H9 (cell line): ENCODE measurements around the gene DSC2. TPM values are rescaled to one million over a fixed set of nuclear protein-coding genes. Genes with fewer than 3 reads are reported as not detected.
A peak's percentile ranks its signal among the peaks of the same experiment; 100 is the strongest.

Experiments used
- DNase-seq: peaks from one replicate; pipeline ENCODE4 v3.0.0-alpha.2; 2017
- H2AFZ ChIP-seq: one replicate; pipeline ENCODE4 v1.6.1; 2013; ENCODE audit warnings: mild to moderate bottlenecking, low read length, control low read depth, moderate library complexity
- H2AK5ac ChIP-seq: 2 replicates; pipeline ENCODE4 v1.6.1; 2013; ENCODE audit warnings: low read length, control low read depth, mixed read lengths; ENCODE audit not compliant: insufficient read length
- H2BK120ac ChIP-seq: one replicate; pipeline ENCODE4 v1.6.1; 2013; ENCODE audit warnings: low read depth, mild to moderate bottlenecking, low read length, control low read depth, inconsistent platforms; ENCODE audit not compliant: poor library complexity, severe bottlenecking
- H2BK12ac ChIP-seq: 2 replicates; pipeline ENCODE4 v1.6.1; 2013; ENCODE audit warnings: low read length, control low read depth, mixed read lengths, low read depth; ENCODE audit not compliant: insufficient read length
- H2BK15ac ChIP-seq: 2 replicates; pipeline ENCODE4 v1.6.1; 2013; ENCODE audit warnings: low read depth, low read length, control low read depth
- H2BK20ac ChIP-seq: one replicate; pipeline ENCODE4 v1.6.1; 2013; ENCODE audit warnings: low read depth, mild to moderate bottlenecking, low read length, control low read depth, inconsistent platforms; ENCODE audit not compliant: poor library complexity, severe bottlenecking
- H2BK5ac ChIP-seq: 2 replicates; pipeline ENCODE4 v1.6.1; 2013; ENCODE audit warnings: low read length, control low read depth, mixed read lengths; ENCODE audit not compliant: insufficient read length
- H3K14ac ChIP-seq: 2 replicates; pipeline ENCODE4 v1.6.1; 2013; ENCODE audit warnings: low read length, control low read depth; ENCODE audit not compliant: insufficient read depth
- H3K18ac ChIP-seq: 2 replicates; pipeline ENCODE4 v1.6.1; 2013; ENCODE audit warnings: low read depth, mild to moderate bottlenecking, mixed read lengths, low read length, control low read depth; ENCODE audit not compliant: insufficient read length
- H3K23ac ChIP-seq: 2 replicates; pipeline ENCODE4 v1.6.1; 2013; ENCODE audit warnings: low read length, control low read depth, mixed read lengths, low read depth; ENCODE audit not compliant: insufficient read length
- H3K23me2 ChIP-seq: 2 replicates; pipeline ENCODE4 v1.6.1; 2013; ENCODE audit warnings: low read depth, mild to moderate bottlenecking, mixed read lengths, low read length, control low read depth; ENCODE audit not compliant: insufficient read length, poor library complexity, severe bottlenecking
- H3K27ac ChIP-seq: 2 replicates; pipeline ENCODE4 v1.5.1; 2013; ENCODE audit warnings: low read length, control low read depth, mixed read lengths, low read depth; ENCODE audit not compliant: insufficient read length
- H3K27me3 ChIP-seq: 2 replicates; pipeline ENCODE4 v1.6.1; 2013; ENCODE audit warnings: low read length, control low read depth, inconsistent platforms; ENCODE audit not compliant: insufficient read depth
- H3K4ac ChIP-seq: 2 replicates; pipeline ENCODE4 v1.6.1; 2013; ENCODE audit warnings: low read depth, mild to moderate bottlenecking, control low read depth, inconsistent platforms, low read length, moderate library complexity
- H3K4me1 ChIP-seq: 2 replicates; pipeline ENCODE4 v1.6.1; 2013; ENCODE audit warnings: low read length, control low read depth, inconsistent platforms; ENCODE audit not compliant: insufficient read depth
- H3K4me2 ChIP-seq: 2 replicates; pipeline ENCODE4 v1.6.1; 2013; ENCODE audit warnings: low read length, control low read depth, mixed read lengths; ENCODE audit not compliant: insufficient read length, insufficient read depth
- H3K56ac ChIP-seq: 2 replicates; pipeline ENCODE4 v1.6.1; 2013; ENCODE audit warnings: low read depth, mild to moderate bottlenecking, mixed read lengths, low read length, control low read depth; ENCODE audit not compliant: insufficient read length
- H3K79me1 ChIP-seq: 2 replicates; pipeline ENCODE4 v1.6.1; 2013; ENCODE audit warnings: low read depth, mild to moderate bottlenecking, moderate library complexity, low read length, control low read depth, inconsistent platforms; ENCODE audit not compliant: insufficient read depth, poor library complexity, severe bottlenecking
- H3K79me2 ChIP-seq: 2 replicates; pipeline ENCODE4 v1.6.1; 2013; ENCODE audit warnings: low read length, control low read depth, inconsistent platforms; ENCODE audit not compliant: insufficient read depth
- H3K9ac ChIP-seq: 2 replicates; pipeline ENCODE4 v1.6.1; 2013; ENCODE audit warnings: low read length, control low read depth, mixed read lengths; ENCODE audit not compliant: insufficient read length; ENCODE audit errors: extremely low read depth
- H3K9me3 ChIP-seq: one replicate; pipeline ENCODE4 v1.6.1; 2013; ENCODE audit warnings: low read depth, low read length, inconsistent platforms; ENCODE audit not compliant: control insufficient read depth
- H3T11ph ChIP-seq: one replicate; pipeline ENCODE4 v1.6.1; 2013; ENCODE audit warnings: mild to moderate bottlenecking, low read length, control low read depth, inconsistent platforms
- H4K20me1 ChIP-seq: one replicate; pipeline ENCODE4 v1.6.1; 2013; ENCODE audit not compliant: control insufficient read depth, insufficient read length, insufficient read depth
- H4K5ac ChIP-seq: 2 replicates; pipeline ENCODE4 v1.6.1; 2013; ENCODE audit warnings: low read depth, mild to moderate bottlenecking, mixed read lengths, low read length, control low read depth; ENCODE audit not compliant: insufficient read length
- H4K8ac ChIP-seq: replicated peaks from 2 replicates; pipeline ENCODE4 v1.6.1; 2013; ENCODE audit warnings: low read length, control low read depth, mixed read lengths, low read depth; ENCODE audit not compliant: insufficient read length
- H4K91ac ChIP-seq: 2 replicates; pipeline ENCODE4 v1.6.1; 2013; ENCODE audit warnings: low read depth, mild to moderate bottlenecking, moderate library complexity, mixed read lengths, low read length, control low read depth; ENCODE audit not compliant: insufficient read length
- H3K27ac Mint-ChIP-seq, 3 experiments: 2 replicates in 2 of 3; 3 replicates in 1 of 3; pipeline ENCODE4 v1.8.0; 2020 to 2021; ENCODE audit warnings: mixed read lengths in 3 of 3, mild to moderate bottlenecking in 1 of 3, moderate library complexity in 1 of 3
- H3K27me3 Mint-ChIP-seq: 2 replicates; pipeline ENCODE4 v1.8.0; 2021; ENCODE audit warnings: low read depth, mild to moderate bottlenecking, moderate library complexity, mixed read lengths
- H3K36me3 Mint-ChIP-seq, 3 experiments: 2 replicates in 2 of 3; 3 replicates in 1 of 3; pipeline ENCODE4 v1.8.0; 2020 to 2021; ENCODE audit warnings: low read depth in 3 of 3, mixed read lengths in 3 of 3; ENCODE audit not compliant: insufficient read depth in 1 of 3
- H3K4me1 Mint-ChIP-seq, 2 experiments: 2 replicates each; pipeline ENCODE4 v1.8.0; 2020; ENCODE audit warnings: mixed read lengths in 2 of 2
- H3K4me3 Mint-ChIP-seq, 2 experiments: 2 replicates in 1 of 2; 3 replicates in 1 of 2; pipeline ENCODE4 v1.8.0; 2020 to 2021; ENCODE audit warnings: mild to moderate bottlenecking in 2 of 2, mixed read lengths in 2 of 2, moderate library complexity in 1 of 2
- H3K9me3 Mint-ChIP-seq, 2 experiments: 2 replicates in 1 of 2; 3 replicates in 1 of 2; pipeline ENCODE4 v1.8.0; 2020; ENCODE audit warnings: mild to moderate bottlenecking in 2 of 2, mixed read lengths in 2 of 2, moderate library complexity in 1 of 2
- CTCF ChIP-seq: fragments of 200-600 bp; sonication (generic); conservative IDR thresholded peaks from 3 replicates; pipeline ENCODE4 v1.8.0; 2021; ENCODE audit warnings: antibody characterized with exemption, mild to moderate bottlenecking
- WGBS: extraction: QIAGEN DNeasy Blood & Tissue Kit; methylation state at CpG from one replicate; pipeline ENCODE4 v1.1.7; 2013; ENCODE audit warnings: missing lambda C conversion rate, low lambda C conversion rate, mixed read lengths; ENCODE audit not compliant: insufficient read length; ENCODE audit errors: extremely low coverage; 5-methylcytosine and 5-hydroxymethylcytosine counted together
- total RNA-seq: library from RNA; stranded (reverse); gene quantifications from 2 replicates; pipeline ENCODE4 v1.2.1, GENCODE V29; 2021

Gene DSC2
- total RNA-seq, 1 experiment from 2014 or later: 26.1 TPM

- no peaks in the 10 kb centered on the region for H3K79me2 ChIP-seq
- no CpG with 5 or more reads among the region's 18 CpGs for WGBS
- H3K4me2 ChIP-seq: peak overlapping the region; percentile 97
- peaks cover 3% of the 10 kb centered on the region; the same call in 1 of the 2 replicates for H3K4me1 ChIP-seq
- no peak overlapping the region for H4K91ac ChIP-seq
- no peak overlapping the region for H3K4ac ChIP-seq
- no peak overlapping the region for H3K14ac ChIP-seq
- no peak overlapping the region for H3K9ac ChIP-seq
- no peak overlapping the region for H2BK15ac ChIP-seq
- no peak overlapping the region for H2AK5ac ChIP-seq
- no peaks in the 10 kb centered on the region for H4K20me1 ChIP-seq
- H3K23ac ChIP-seq: no peak overlapping the region
- no peak overlapping the region for H3T11ph ChIP-seq
- no peak overlapping the region for H4K5ac ChIP-seq
- no peak overlapping the region for H3K27ac ChIP-seq
- H2BK12ac ChIP-seq: no peak overlapping the region
- Mint-ChIP-seq H3K4me1 (peaks cover 25 to 28% of the 10 kb centered on the region in 2 experiments), H3K9me3 (peaks cover 0 to 2% of the 10 kb centered on the region in 2 experiments; a peak in 2 of 5 replicates), H3K27ac (no peak overlapping the region), H3K27me3 (peaks cover 74% of the 10 kb centered on the region), H3K36me3 (no peaks in the 10 kb centered on the region; a peak in 1 of 7 replicates), H3K4me3 (peak overlapping the region; percentile 76 to 97)
- no peaks in the 10 kb centered on the region for H3K9me3 ChIP-seq
- no peak overlapping the region for H4K8ac ChIP-seq
- H2BK120ac ChIP-seq: no peak overlapping the region
- peak; percentile 52 for DNase-seq
- H3K27me3 ChIP-seq: peaks cover 37% of the 10 kb centered on the region
- no peak overlapping the region for H2AFZ ChIP-seq
- no peak overlapping the region for H3K56ac ChIP-seq
- H3K79me1 ChIP-seq: no peaks in the 10 kb centered on the region
- H2BK20ac ChIP-seq: no peak overlapping the region
- H3K18ac ChIP-seq: no peak overlapping the region
- H2BK5ac ChIP-seq: no peak overlapping the region
- peaks cover 23% of the 10 kb centered on the region for H3K23me2 ChIP-seq
- no peak for TF ChIP-seq CTCF
These were observed 61.4 kb downstream of the DSC2 start for GRCh38 chr18:31040686-31041270.
